ENCODE measurements around the gene OSBP2.

OSBP2 gene

GRCh38 chr22:30652852-30653251 lies 41.8 kb upstream of the OSBP2 start:
- DNase-seq (ENCODE audit: low read depth): no peak
- no peak for TF ChIP-seq CTCF (conservative IDR thresholded peaks at IDR 0.05; ENCODE audit: control insufficient read depth, insufficient read depth, low read depth, low read length)
- H3K4me3 ChIP-seq (ENCODE audit: control insufficient read depth, low read depth, low read length): no peak overlapping the region

DNA sequence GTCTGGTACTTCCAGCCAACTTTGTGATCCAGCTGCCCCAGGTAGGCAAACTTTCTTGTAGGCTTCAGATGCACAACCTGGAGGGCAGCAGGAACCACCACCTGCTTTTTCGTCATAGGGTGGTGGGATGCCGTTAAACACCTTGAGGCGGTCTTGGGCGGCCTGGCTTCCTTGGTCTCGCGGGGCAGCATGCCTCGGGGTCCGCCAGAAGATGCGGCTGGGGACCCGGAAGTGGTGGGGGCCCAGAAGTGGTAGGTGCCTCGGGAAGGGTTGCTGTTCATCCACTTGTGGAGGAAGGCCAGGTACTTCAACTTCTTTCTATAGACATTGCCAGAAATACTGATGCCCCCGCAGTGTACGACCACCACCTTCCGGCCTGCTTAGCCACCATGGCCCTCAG lies 40.3 kb upstream of the OSBP2 start:
- no peak overlapping the region for H3K4me3 ChIP-seq (ENCODE audit: control insufficient read depth, low read depth, low read length)

DNA sequence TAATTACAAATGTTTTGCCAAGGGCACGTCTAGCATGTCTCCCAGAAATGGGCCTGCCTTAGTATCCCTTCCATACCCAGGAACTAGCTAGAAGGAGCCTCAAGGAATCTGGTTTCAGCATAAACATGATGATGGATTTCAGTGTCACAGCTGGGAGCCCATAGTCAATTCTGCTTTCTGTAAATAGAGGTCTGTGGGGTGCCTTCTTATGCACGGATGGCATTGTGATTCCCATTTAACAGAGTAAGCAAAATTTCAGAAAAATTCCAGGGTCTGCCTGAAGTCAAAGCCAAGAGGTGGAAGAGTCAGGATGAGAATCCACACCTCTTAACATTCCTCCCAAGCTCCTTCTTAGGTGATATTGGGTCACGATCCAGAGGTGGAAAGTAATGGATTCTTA lies 39.1 kb upstream of the OSBP2 start:
- no peak for DNase-seq (ENCODE audit: low read depth)
- no peak for TF ChIP-seq CTCF (conservative IDR thresholded peaks at IDR 0.05; ENCODE audit: control insufficient read depth, insufficient read depth, low read depth, low read length)
- no peak overlapping the region for H3K4me3 ChIP-seq (ENCODE audit: control insufficient read depth, low read depth, low read length)

More for the DNA sequence above, 40.3 kb upstream of the OSBP2 start:
- no peak for TF ChIP-seq CTCF (conservative IDR thresholded peaks at IDR 0.05; ENCODE audit: control insufficient read depth, insufficient read depth, low read depth, low read length)
- no peak for DNase-seq (ENCODE audit: low read depth)

- no peak for DNase-seq (ENCODE audit: low read depth)
- H3K4me3 ChIP-seq (ENCODE audit: control insufficient read depth, low read depth, low read length): no peak overlapping the region
- no peak for TF ChIP-seq CTCF (conservative IDR thresholded peaks at IDR 0.05; ENCODE audit: control insufficient read depth, insufficient read depth, low read depth, low read length)
Measured at GRCh38 chr22:30662040-30662439, 32.6 kb upstream of the OSBP2 start.

DNA sequence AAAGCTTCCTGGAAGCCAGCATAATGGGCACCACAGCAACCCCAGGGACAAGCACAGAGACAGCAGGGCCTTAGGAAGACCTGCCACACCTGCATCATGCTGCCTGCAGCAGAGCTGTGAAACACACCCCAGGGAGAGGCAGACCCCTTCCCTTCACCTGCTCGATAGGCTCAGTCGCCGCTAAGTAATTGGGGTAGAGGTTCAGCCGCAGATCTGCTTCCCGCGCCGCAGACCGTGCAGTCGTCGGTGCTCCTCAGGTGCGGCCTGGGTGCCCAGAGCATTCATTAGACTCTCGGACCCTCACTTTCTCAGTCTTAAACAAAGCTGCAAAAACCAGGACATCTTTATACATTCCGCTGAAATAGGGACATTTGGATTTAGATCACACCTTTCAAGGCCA lies 29.9 kb upstream of the OSBP2 start:
- no peak for TF ChIP-seq CTCF (conservative IDR thresholded peaks at IDR 0.05; ENCODE audit: control insufficient read depth, insufficient read depth, low read depth, low read length)
- H3K4me3 ChIP-seq (ENCODE audit: control insufficient read depth, low read depth, low read length): no peak overlapping the region
- no peak for DNase-seq (ENCODE audit: low read depth)

GRCh38 chr22:30665266-30665665 lies 29.4 kb upstream of the OSBP2 start:
- no peak for DNase-seq (ENCODE audit: low read depth)
- no peak overlapping the region for H3K4me3 ChIP-seq (ENCODE audit: control insufficient read depth, low read depth, low read length)
- TF ChIP-seq CTCF (conservative IDR thresholded peaks at IDR 0.05; ENCODE audit: control insufficient read depth, insufficient read depth, low read depth, low read length): no peak

- no peak for TF ChIP-seq CTCF (conservative IDR thresholded peaks at IDR 0.05; ENCODE audit: control insufficient read depth, insufficient read depth, low read depth, low read length)
- no peak for DNase-seq (ENCODE audit: low read depth)
- H3K4me3 ChIP-seq (ENCODE audit: control insufficient read depth, low read depth, low read length): no peak overlapping the region
Measured at GRCh38 chr22:30665786-30666185, 28.9 kb upstream of the OSBP2 start.

All from fibroblast of mammary gland (primary cell).